Urinary bladder (tissue), 4 donors: ENCODE measurements around the gene ICA1. TPM values are rescaled to one million over a fixed set of nuclear protein-coding genes. Genes with fewer than 3 reads are reported as not detected.

ENCODE experiments used
- DNase-seq: peaks from one replicate; pipeline ENCODE4 v3.0.0-alpha.2; 2015; ENCODE audit errors: extremely low spot score
- H3K27ac ChIP-seq: one replicate; pipeline ENCODE4 v1.5.1; 2013; ENCODE audit warnings: low read depth, mild to moderate bottlenecking, moderate library complexity
- H3K36me3 ChIP-seq: one replicate; pipeline ENCODE4 v1.6.1; 2013; ENCODE audit warnings: mild to moderate bottlenecking, moderate library complexity; ENCODE audit not compliant: insufficient read depth
- H3K4me1 ChIP-seq: one replicate; pipeline ENCODE4 v1.6.1; 2013; ENCODE audit warnings: mild to moderate bottlenecking, moderate library complexity; ENCODE audit not compliant: insufficient read depth
- H3K4me3 ChIP-seq: one replicate; pipeline ENCODE4 v1.5.1; 2013; ENCODE audit warnings: low read depth, low read length
- WGBS: extraction: QIAGEN DNeasy Blood & Tissue Kit; methylation state at CpG from one replicate; pipeline ENCODE4 v1.1.7; 2013; 5-methylcytosine and 5-hydroxymethylcytosine counted together
- polyA plus RNA-seq: library from polyadenylated mRNA; stranded (reverse); fragments of 200-250 nt; gene quantifications from one replicate; pipeline ENCODE4 v1.2.3, GENCODE V29; 2013
- total RNA-seq: library from RNA; depleted of rRNA; stranded (reverse); fragments of >200 nt; gene quantifications from one replicate; pipeline ENCODE4 v1.2.3, GENCODE V29; 2014
- donor health status: healthy with polysubstance abuse.
- donor health status: healthy.

Gene ICA1
- total and polyA plus RNA-seq, 2 donors = 8.3 to 32.8 TPM

- H3K4me3 ChIP-seq = no peak overlapping the region
These were observed 132.7 kb downstream of the ICA1 start for GRCh38 chr7:8129318-8129659.

GRCh38 chr7:8128449-8129317 lies 133.3 kb downstream of the ICA1 start:
- 60% methylated on average over 12 of the region's 12 CpGs for WGBS
- H3K4me1 ChIP-seq = no peaks in the 10 kb centered on the region
- no peaks in the 10 kb centered on the region for H3K36me3 ChIP-seq
- no peak for DNase-seq
- H3K27ac ChIP-seq = no peak overlapping the region
- H3K4me3 ChIP-seq = no peak overlapping the region

More at GRCh38 chr7:8129318-8129659, 132.7 kb downstream of the ICA1 start:
- no peak for DNase-seq
- Histone ChIP-seq H3K27ac (no peak overlapping the region), H3K4me1 (no peaks in the 10 kb centered on the region), H3K36me3 (no peaks in the 10 kb centered on the region)
- WGBS = 61% methylated on average over 1 of the region's 1 CpG

GRCh38 chr7:8126601-8127167 lies 135.3 kb downstream of the ICA1 start:
- no peak for DNase-seq
- Histone ChIP-seq H3K4me3 (no peak overlapping the region), H3K36me3 (no peaks in the 10 kb centered on the region), H3K4me1 (no peaks in the 10 kb centered on the region), H3K27ac (no peak overlapping the region)
- WGBS = 70% methylated on average over 2 of the region's 2 CpGs

GRCh38 chr7:8125680-8126444 lies 136.1 kb downstream of the ICA1 start:
- no peak overlapping the region for H3K27ac ChIP-seq
- H3K36me3 ChIP-seq = no peaks in the 10 kb centered on the region
- H3K4me1 ChIP-seq = no peaks in the 10 kb centered on the region
- WGBS = 70% methylated on average over 8 of the region's 8 CpGs
- DNase-seq = no peak
- no peak overlapping the region for H3K4me3 ChIP-seq

- no peak overlapping the region for H3K4me3 ChIP-seq
- no peak for DNase-seq
- WGBS = 84% methylated on average over 3 of the region's 3 CpGs
- no peaks in the 10 kb centered on the region for H3K4me1 ChIP-seq
- H3K27ac ChIP-seq = no peak overlapping the region
- H3K36me3 ChIP-seq = no peaks in the 10 kb centered on the region
These were observed 140.7 kb downstream of the ICA1 start for GRCh38 chr7:8121243-8121642.

- Histone ChIP-seq H3K27ac (no peak overlapping the region), H3K36me3 (no peaks in the 10 kb centered on the region), H3K4me3 (no peak overlapping the region), H3K4me1 (no peaks in the 10 kb centered on the region)
- DNase-seq = no peak
- WGBS = 66% methylated on average over 12 of the region's 12 CpGs
These were observed 141.4 kb downstream of the ICA1 start for GRCh38 chr7:8120390-8121058.

GRCh38 chr7:8119262-8119661 lies 142.7 kb downstream of the ICA1 start:
- H3K27ac ChIP-seq = no peak overlapping the region
- whole genome bisulfite sequencing = 64% methylated on average over 8 of the region's 8 CpGs
- H3K4me1 ChIP-seq = no peaks in the 10 kb centered on the region
- H3K4me3 ChIP-seq = no peak overlapping the region
- DNase-seq = no peak
- H3K36me3 ChIP-seq = no peaks in the 10 kb centered on the region

GRCh38 chr7:8117195-8117594 lies 144.8 kb downstream of the ICA1 start:
- no peaks in the 10 kb centered on the region for H3K36me3 ChIP-seq
- no peaks in the 10 kb centered on the region for H3K4me1 ChIP-seq
- H3K27ac ChIP-seq = no peak overlapping the region
- WGBS = 78% methylated on average over 2 of the region's 2 CpGs
- DNase-seq = no peak
- no peak overlapping the region for H3K4me3 ChIP-seq

DNA sequence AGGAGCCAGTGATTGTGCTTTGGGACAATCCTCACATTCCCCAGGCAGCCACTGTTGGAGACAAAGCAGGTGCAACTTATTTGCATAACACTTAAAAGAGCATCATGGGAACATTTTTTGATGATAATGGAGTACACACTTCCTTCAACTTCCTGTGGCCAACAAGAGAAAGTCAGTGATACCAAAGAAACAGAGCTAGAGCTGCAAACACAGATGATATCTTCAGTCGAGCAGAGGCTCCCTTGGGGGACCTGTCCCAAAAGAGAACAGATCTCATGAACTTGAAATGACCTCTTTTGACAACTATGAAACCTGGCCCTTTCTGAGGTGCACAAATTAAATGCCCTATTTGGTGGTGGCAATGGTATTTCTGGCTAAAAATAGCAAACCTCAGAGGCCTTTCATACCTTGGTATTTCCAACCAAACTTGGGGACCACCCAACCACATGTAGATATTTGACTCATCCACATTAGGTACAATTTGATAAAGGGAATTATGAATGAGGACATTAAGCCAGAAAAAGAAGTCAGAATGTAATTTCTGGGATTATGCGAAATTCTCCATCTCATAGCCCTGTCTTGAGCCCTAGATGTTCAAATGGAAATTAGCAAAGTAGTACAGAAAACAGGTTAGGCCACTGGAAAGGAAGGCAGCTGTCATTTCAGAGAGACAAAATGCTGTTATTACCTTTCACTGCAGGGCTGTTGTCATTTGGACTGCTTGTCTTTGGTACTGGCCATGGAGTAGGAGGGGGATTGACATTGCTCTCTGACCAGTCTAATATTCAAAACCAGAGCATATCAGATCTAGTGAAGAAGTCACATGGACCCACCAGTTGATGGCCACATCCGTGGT lies 146.2 kb downstream of the ICA1 start:
- Histone ChIP-seq H3K27ac (no peak overlapping the region), H3K36me3 (no peaks in the 10 kb centered on the region), H3K4me3 (no peak overlapping the region), H3K4me1 (no peaks in the 10 kb centered on the region)
- 75% methylated on average over 3 of the region's 3 CpGs for WGBS
- no peak for DNase-seq

- H3K4me3 ChIP-seq = no peak overlapping the region
- 87% methylated on average over 4 of the region's 4 CpGs for WGBS
- H3K4me1 ChIP-seq = no peaks in the 10 kb centered on the region
- H3K36me3 ChIP-seq = no peaks in the 10 kb centered on the region
- DNase-seq = no peak
- no peak overlapping the region for H3K27ac ChIP-seq
These were observed 147.8 kb downstream of the ICA1 start for GRCh38 chr7:8114175-8114574.

DNA sequence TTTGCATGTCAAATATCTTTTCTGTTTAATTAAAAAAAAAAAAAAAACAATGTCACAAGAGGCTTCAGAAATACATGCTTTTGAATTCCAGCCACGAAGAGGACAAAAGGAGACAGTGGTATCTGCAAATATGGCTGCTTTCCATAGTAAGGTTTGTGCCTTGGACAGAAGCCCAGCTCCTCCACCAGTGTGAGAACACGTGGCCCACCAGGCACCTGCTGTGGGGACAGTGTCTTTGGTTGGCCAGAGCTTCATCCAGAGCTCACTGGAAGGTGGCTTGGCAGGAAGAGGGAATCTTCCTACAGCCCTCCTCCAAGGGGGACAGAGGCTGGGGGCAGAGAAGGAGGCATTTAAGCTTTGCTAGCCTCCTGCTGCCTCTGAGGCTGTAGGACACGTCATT lies 148.8 kb downstream of the ICA1 start:
- no peaks in the 10 kb centered on the region for H3K36me3 ChIP-seq
- no peak for DNase-seq
- no peak overlapping the region for H3K4me3 ChIP-seq
- 88% methylated on average over 3 of the region's 3 CpGs for WGBS
- H3K27ac ChIP-seq = no peak overlapping the region
- H3K4me1 ChIP-seq = no peaks in the 10 kb centered on the region

GRCh38 chr7:8112685-8113084 lies 149.3 kb downstream of the ICA1 start:
- no peak overlapping the region for H3K27ac ChIP-seq
- WGBS = 97% methylated on average over 2 of the region's 2 CpGs
- no peak overlapping the region for H3K4me3 ChIP-seq
- no peak for DNase-seq
- H3K36me3 ChIP-seq = no peaks in the 10 kb centered on the region
- no peaks in the 10 kb centered on the region for H3K4me1 ChIP-seq
